Muscle of leg (tissue), 11 donors: ENCODE measurements around the gene RENBP. TPM values are rescaled to one million over a fixed set of nuclear protein-coding genes. Genes with fewer than 3 reads are reported as not detected.

Experiments used
- DNase-seq: peaks from one replicate; pipeline ENCODE4 v3.0.0; 2013
- H3K27ac ChIP-seq: one replicate; pipeline ENCODE4 v1.5.1; 2013; ENCODE audit warnings: mild to moderate bottlenecking, low read length, control low read depth
- H3K27me3 ChIP-seq: one replicate; pipeline ENCODE4 v1.6.1; 2013; ENCODE audit warnings: low read length; ENCODE audit not compliant: control insufficient read depth, insufficient read depth
- H3K36me3 ChIP-seq: one replicate; pipeline ENCODE4 v1.6.1; 2013; ENCODE audit warnings: low read length; ENCODE audit not compliant: control insufficient read depth, insufficient read depth
- H3K4me1 ChIP-seq: one replicate; pipeline ENCODE4 v1.6.1; 2013; ENCODE audit warnings: low read length; ENCODE audit not compliant: control insufficient read depth, insufficient read depth
- H3K4me3 ChIP-seq: one replicate; pipeline ENCODE4 v1.5.1; 2013; ENCODE audit warnings: low read length, control low read depth
- H3K9me3 ChIP-seq: replicated peaks from 2 replicates; pipeline ENCODE4 v1.6.1; 2013; ENCODE audit warnings: low read depth, low read length; ENCODE audit not compliant: control insufficient read depth
- WGBS: methylation state at CpG from one replicate; pipeline ENCODE4 v1.1.5; 2013; ENCODE audit warnings: missing lambda C conversion rate; ENCODE audit not compliant: insufficient coverage; 5-methylcytosine and 5-hydroxymethylcytosine counted together
- polyA plus RNA-seq, 8 donors: library from polyadenylated mRNA; unstranded; fragments of 120-200 nt; gene quantifications; one replicate each; pipeline versions ENCODE4 v1.2.1 to v1.2.3, GENCODE V29; 2013; ENCODE audit warnings: inconsistent platforms in 1 of 8, low replicate concordance in 1 of 8; ENCODE audit not compliant: insufficient read length in 8 of 8, insufficient read depth in 1 of 8
- total RNA-seq: library from RNA; stranded (reverse); fragments of 120-200 nt; gene quantifications from one replicate; pipeline ENCODE4 v1.2.4, GENCODE V29; 2013

The RENBP gene
- total and polyA plus RNA-seq, 9 donors = 3.1 to 7.2 (median 4.3) TPM

DNA sequence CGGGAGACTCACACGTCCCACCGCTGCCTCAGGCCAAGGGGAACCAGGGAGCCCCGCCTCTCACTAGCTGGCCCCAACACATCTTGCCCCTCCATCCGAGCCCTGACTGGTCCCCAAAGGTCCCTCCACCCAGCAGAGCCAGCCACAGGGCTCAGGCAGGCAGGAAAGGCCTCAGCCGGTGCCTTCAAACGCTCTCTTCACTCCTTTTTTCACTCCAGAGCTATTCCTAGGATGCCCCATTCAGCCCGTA is 16.8 kb downstream of the RENBP start:
- Histone ChIP-seq H3K27me3 (peaks cover 36% of the 10 kb centered on the region), H3K4me1 (peaks cover 52% of the 10 kb centered on the region)

DNA sequence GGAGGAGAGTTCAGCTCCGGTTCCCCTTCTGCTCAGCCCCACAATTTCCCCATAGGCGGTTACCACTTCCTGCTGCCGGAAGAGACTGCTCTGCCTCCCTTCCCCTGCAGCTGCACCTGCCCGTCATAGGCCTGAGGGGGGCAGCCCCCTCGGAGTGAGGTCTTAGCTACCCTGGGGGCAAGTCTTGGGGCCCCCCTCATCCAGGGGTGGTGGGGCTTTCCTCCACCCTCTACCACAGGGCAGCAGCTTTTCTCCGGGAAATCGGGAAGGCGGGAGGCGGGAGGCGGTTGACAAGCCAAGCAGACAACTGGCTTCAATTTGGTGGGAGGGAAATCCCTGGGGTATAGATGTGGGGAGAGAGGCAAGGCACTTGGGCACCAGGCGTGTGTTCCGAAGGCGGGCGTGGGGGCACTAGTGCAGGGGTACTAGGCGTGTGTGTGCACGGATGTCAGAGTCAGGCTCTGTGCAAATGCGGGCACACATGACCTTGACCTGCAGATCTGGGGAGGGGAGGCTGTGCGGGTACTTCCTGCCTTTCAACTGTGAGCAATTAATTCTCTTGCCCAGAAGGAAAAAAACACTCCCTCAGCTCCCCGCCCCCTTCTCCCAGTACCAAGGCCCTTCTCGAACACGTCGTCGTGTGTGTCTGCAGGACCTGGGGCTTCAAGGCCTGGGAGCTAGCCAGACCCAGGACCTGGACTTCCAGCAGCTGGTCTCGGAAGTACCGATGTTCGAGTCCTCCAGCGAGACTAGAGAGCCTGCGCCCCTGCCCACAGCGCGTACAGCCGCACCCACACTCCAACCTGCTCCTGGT is 17.4 kb downstream of the RENBP start:
- Histone ChIP-seq H3K4me1 (peaks cover 57% of the 10 kb centered on the region), H3K36me3 (peaks cover 20% of the 10 kb centered on the region), H3K4me3 (peak overlapping the region; percentile 61), H3K27ac (peak overlapping the region; percentile 98), H3K27me3 (peaks cover 40% of the 10 kb centered on the region), H3K9me3 (no peaks in the 10 kb centered on the region)
- 42% methylated on average over 17 of the region's 31 CpGs for WGBS
- DNase-seq = peak; percentile 88

More for the DNA sequence above, 16.8 kb downstream of the RENBP start:
- Histone ChIP-seq H3K36me3 (peaks cover 24% of the 10 kb centered on the region), H3K27ac (peak overlapping the region; percentile 98), H3K9me3 (no peaks in the 10 kb centered on the region), H3K4me3 (peak overlapping the region; percentile 61)
- WGBS = 34% methylated on average over 8 of the region's 8 CpGs
- no peak for DNase-seq

DNA sequence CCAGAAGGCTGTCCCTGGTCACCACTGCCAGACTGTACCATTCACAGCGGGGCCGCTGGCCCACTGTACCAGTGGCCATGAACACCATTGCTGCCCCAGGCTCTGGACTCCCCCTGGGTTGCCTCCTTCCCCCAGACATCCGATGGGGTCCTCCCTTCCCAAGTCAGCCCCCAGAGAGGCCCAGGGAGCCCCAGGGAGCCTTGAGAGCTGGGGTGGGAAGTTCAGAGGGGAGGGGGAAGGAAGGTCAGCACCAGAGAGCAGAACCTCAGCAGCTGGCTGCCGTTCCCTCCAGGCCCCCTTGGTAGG is 17.9 kb downstream of the RENBP start:
- DNase-seq = no peak
- peaks cover 44% of the 10 kb centered on the region for H3K27me3 ChIP-seq
- H3K27ac ChIP-seq = peak overlapping the region; percentile 98
- H3K36me3 ChIP-seq = peaks cover 14% of the 10 kb centered on the region
- peak overlapping the region; percentile 61 for H3K4me3 ChIP-seq
- 29% methylated on average over 2 of the region's 4 CpGs for WGBS
- no peaks in the 10 kb centered on the region for H3K9me3 ChIP-seq
- peaks cover 62% of the 10 kb centered on the region for H3K4me1 ChIP-seq

DNA sequence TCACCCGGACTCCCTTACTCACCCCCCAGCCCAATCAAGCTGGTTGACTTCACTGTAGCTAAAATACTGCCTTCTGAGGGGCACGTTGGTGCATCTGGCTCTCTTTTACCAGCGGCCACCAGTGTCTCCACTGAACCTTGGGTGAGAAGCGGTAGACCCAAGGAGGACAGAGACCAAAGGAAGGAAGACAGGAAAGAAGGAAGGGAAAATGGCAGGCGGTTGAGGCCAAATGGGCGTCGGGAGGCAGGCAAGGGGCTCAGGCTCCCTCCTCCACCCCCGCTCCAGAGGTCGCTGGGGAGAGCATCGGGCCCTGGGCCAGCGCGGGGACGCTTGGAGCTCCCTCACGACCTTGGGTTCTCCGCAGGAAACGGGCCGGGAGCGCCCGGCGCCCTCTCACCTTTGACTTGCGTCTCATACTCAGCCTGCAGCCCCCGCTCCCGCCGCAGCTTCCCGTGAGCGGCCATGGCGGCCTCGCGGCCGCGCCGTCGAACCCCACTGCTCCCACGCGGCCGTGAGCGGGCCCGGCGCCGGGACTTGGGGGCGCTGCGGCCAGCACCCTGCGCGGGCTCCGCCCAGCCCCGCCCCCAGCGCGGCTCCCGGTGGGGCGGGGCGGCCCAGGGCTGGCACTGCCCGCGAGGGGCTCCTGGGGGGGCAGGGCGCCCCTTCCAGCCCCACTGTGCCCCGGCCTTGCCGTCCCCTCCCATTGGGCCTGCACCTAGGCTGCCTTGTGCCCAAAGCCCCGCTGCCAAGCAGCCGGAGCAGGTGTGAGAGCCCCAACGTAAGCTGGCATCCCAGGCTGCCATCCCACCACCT is 18.5 kb downstream of the RENBP start, which contains the start of gene ARHGAP4:
TSS of gene ARHGAP4 (minus strand) at position 526 of the 813 bp plus-strand sequence. CDS start at position 464, 62 bp downstream.
- Histone ChIP-seq H3K27me3 (peaks cover 46% of the 10 kb centered on the region), H3K4me3 (peak within 1 kb of the TSS; percentile 61), H3K36me3 (peaks cover 10% of the 10 kb centered on the region), H3K4me1 (peaks cover 68% of the 10 kb centered on the region), H3K9me3 (no peaks in the 10 kb centered on the region), H3K27ac (peak within 1 kb of the TSS; percentile 98)
- DNase-seq = peak; percentile 30
- WGBS = 36% methylated on average over 56 of the region's 59 CpGs

DNA sequence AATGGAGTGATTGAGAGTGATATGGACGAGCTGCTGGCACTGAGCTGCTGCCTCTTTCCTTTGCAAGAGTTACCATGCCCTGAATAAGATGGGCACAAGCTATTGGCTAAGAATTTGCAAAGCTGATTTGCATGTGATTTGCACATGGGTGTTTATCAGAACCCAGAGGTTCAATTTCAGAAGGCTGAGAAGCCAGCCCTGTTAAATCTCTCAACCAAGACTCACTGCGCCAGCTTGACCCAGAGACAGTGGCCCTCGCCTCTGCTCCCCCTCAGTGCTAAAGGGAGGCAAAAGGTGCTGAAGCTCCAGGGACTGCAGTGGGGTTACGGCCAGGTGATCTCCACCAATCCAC is 19.1 kb downstream of the RENBP start:
- Histone ChIP-seq H3K9me3 (no peaks in the 10 kb centered on the region), H3K4me3 (peak overlapping the region; percentile 34), H3K4me1 (peaks cover 71% of the 10 kb centered on the region), H3K27ac (peak overlapping the region; percentile 67), H3K27me3 (peaks cover 49% of the 10 kb centered on the region), H3K36me3 (peaks cover 4% of the 10 kb centered on the region)
- WGBS = 73% methylated on average over 4 of the region's 4 CpGs
- DNase-seq = no peak

DNA sequence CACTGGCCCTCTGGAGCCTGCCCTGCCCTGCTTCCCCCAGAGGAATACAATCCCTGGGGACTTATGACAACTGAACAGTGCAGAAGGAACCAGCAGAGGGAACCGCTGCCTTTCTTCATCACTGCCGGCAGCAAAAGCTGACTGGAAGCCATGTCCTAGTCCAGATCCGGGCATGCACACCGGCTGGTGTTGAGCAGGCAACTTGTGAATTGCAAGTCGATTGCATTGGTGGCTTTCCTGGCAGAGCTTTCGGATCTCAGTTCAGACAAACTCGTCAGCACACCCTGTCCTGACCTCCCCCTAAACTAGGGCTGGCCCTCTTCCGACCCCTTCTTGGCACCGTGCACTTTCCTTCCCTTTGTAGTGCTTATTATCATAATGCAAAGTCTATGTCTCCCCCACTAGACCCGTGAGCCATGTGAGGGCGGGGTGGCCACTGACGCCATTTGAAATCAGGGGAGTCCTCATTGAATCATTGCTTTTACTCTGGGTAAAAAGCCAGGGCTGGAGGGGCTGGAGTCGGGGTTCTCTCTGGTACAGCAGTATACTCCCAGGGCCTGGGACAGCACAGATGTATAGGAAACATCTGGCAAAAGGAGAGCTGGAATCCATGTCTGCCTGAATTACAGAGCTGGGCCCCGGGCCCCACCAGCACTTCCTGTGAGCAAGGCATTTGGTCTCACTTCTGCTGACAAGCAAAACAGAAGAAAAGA is 20.1 kb downstream of the RENBP start:
- Histone ChIP-seq H3K36me3 (no peaks in the 10 kb centered on the region), H3K4me1 (peaks cover 71% of the 10 kb centered on the region), H3K4me3 (peak overlapping the region; percentile 8), H3K9me3 (no peaks in the 10 kb centered on the region), H3K27ac (peak overlapping the region; percentile 55), H3K27me3 (peaks cover 57% of the 10 kb centered on the region)
- DNase-seq = peak; percentile 44
- WGBS = 56% methylated on average over 12 of the region's 14 CpGs

DNA sequence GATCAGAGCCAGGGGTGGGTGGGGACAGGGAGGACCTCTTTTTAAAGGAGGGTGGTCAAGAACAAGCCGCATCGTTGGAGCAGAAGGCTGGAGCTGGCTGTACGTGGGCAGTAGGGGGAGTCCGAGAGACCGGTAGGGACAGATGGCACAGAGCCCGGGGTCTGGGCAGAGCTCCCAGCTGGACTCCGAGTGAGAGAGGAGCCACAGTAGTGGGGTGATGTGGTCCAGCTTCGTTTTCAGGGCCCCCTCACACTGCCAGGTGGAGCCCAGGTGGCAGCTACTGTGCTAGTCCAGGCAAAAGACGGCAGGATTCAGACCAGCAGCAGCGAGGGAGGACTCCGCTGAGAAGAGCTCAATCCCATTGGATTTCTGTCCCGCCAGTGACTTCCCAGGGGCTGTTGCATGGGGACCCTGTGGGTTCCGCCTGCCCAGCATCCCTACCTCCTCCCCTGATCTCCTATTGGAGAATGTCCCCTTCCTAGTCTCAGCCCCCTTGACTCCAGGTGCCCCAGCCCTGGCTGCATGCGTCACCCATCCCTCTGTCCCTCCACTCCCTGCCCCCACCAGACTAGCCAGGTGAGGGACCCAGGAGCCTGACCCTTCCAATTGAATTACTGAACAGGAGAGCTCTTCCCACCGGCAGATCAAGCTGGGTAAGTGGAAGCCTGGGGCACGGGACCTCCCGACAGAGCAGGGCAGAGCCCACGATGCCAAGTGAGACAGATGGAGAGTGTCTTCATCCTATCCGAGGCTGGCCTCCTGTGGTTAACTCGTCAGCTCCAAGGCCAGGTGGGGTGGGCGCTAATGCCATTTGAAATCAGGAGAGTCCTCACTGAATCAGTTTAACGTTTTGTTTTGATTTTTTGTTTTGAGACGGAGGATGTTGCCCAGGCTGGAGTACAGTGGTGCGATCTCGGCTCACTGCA is 21.2 kb downstream of the RENBP start:
- H3K9me3 ChIP-seq = no peaks in the 10 kb centered on the region
- H3K4me3 ChIP-seq = no peak overlapping the region
- H3K36me3 ChIP-seq = no peaks in the 10 kb centered on the region
- peaks cover 64% of the 10 kb centered on the region for H3K27me3 ChIP-seq
- no peak overlapping the region for H3K27ac ChIP-seq
- H3K4me1 ChIP-seq = peaks cover 65% of the 10 kb centered on the region
- DNase-seq = peak; percentile 72
- WGBS = 46% methylated on average over 17 of the region's 25 CpGs

DNA sequence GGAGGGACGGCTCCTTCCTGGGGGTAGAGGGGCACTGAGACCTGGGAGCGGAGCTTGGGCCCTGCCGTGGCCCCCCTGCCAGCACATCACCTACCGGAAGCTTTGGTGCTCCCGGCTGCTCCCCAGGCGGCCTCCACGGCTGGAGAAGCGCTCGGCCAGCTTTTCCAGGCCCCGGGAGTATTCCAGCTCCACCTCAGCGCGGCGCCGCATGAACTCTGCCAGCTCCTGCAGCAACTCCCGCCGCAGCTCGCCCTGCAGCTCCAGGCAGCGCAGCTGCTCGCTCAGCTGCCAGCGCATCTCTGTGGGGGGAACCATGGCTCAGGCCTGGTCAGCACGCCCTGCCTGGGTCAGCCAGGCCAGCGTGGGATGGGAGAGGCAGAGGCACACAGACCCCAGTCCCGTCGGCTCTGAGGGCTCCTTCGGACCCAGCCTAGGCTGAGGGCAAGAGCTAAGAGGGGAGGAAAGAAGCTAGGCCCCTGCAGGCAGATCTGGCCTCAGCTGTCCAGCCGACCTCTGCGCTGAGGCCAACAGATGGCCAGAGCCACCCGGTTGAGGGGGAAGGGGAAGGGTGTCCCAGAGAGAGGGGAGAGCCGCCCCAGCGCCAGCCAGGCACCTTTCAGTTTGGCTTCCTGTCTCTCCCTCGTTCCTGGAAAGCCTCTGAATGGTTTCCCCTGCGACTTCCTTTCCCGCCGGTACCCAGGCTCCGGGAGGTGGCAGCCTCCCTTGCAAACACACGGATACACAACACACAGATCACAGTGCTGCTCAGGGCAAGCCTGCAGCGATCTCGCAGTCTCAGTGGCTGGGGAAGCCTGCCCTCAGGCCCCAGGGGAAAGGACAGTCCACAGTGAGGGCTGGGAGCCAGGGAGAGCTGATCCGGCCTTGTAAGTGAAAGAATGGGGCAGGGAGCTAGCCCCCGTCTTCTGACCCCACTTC is 22.7 kb downstream of the RENBP start:
- H3K27ac ChIP-seq = peak overlapping the region; percentile 72
- H3K36me3 ChIP-seq = no peaks in the 10 kb centered on the region
- H3K4me3 ChIP-seq = no peak overlapping the region
- no peaks in the 10 kb centered on the region for H3K9me3 ChIP-seq
- peaks cover 72% of the 10 kb centered on the region for H3K27me3 ChIP-seq
- peaks cover 55% of the 10 kb centered on the region for H3K4me1 ChIP-seq
- WGBS = 47% methylated on average over 33 of the region's 40 CpGs
- DNase-seq = peak; percentile 48

DNA sequence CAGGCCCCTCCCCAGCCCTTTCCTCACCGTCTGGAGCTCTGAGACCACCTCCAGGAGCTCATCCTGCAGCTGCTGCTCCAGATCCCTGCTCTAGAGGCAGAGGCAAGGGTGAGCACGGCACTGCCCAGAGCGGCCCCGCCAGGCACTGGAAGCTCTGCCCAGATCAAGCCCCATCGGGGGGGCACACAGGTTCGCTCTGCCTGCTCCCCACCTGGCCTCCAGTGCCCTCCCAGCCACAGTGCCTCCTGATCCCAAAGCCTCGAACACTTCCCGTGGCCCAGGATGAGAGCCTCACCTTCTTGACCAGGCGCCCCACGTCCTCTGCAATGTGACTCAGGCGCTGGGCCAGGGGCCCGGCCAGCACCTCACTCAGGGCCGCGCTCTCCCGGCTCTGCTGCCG is 23.4 kb downstream of the RENBP start:
- Histone ChIP-seq H3K4me1 (peaks cover 49% of the 10 kb centered on the region), H3K27me3 (peaks cover 70% of the 10 kb centered on the region), H3K36me3 (no peaks in the 10 kb centered on the region), H3K4me3 (no peak overlapping the region), H3K27ac (peak overlapping the region; percentile 72), H3K9me3 (no peaks in the 10 kb centered on the region)
- DNase-seq = no peak
- WGBS = 59% methylated on average over 16 of the region's 16 CpGs
